Lower leg skin (tissue), 3 donors: ENCODE measurements around the gene ANKRD17.

Source experiments
- POLR2A ChIP-seq, 2 donors: fragments of 450-650 bp; IDR thresholded peaks; one replicate each; pipeline ENCODE4 v1.6.1; 2016 to 2017; ENCODE audit warnings: antibody characterized with exemption in 2 of 2, mild to moderate bottlenecking in 1 of 2, moderate library complexity in 1 of 2
- TF ChIP-seq, protein P1 (sequence below), 3 donors: fragments of 450-650 bp; IDR thresholded peaks; one replicate each; pipeline ENCODE4 v1.5.1; 2016; ENCODE audit warnings: antibody characterized with exemption in 3 of 3, mild to moderate bottlenecking in 3 of 3, moderate library complexity in 2 of 3

DNA sequence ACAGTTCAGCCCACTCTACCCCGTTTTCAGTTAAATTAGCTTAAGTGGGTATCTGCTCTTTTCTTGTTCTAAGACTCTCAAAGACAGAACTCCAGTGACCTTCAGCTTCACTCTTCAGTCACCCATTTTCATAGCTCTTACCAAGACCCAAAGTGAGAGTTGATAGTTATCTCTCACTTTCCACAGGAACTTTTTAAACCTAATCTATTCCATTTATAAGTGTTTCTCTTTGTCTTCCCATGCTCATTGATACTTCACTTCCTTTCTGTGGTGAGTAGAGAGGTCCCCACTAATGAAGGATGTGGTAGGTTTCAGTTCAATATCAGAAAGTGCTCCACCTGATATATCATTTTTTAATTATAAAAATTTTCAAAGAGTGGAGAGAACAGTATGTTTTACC lies 222.5 kb downstream of the ANKRD17 start:
- TF ChIP-seq, protein P1, sequence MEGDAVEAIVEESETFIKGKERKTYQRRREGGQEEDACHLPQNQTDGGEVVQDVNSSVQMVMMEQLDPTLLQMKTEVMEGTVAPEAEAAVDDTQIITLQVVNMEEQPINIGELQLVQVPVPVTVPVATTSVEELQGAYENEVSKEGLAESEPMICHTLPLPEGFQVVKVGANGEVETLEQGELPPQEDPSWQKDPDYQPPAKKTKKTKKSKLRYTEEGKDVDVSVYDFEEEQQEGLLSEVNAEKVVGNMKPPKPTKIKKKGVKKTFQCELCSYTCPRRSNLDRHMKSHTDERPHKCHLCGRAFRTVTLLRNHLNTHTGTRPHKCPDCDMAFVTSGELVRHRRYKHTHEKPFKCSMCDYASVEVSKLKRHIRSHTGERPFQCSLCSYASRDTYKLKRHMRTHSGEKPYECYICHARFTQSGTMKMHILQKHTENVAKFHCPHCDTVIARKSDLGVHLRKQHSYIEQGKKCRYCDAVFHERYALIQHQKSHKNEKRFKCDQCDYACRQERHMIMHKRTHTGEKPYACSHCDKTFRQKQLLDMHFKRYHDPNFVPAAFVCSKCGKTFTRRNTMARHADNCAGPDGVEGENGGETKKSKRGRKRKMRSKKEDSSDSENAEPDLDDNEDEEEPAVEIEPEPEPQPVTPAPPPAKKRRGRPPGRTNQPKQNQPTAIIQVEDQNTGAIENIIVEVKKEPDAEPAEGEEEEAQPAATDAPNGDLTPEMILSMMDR (IDR thresholded peaks at IDR 0.05) = no peak
- TF ChIP-seq POLR2A (IDR thresholded peaks at IDR 0.05) = no peak
